Measurements from ENCODE around the gene TAX1BP1. TPM values are rescaled to one million over a fixed set of nuclear protein-coding genes. Genes with fewer than 3 reads are reported as not detected.

Gene TAX1BP1
- total and polyA plus RNA-seq, 4 donors: 35.7 to 57.1 (median 52.9) TPM

DNA sequence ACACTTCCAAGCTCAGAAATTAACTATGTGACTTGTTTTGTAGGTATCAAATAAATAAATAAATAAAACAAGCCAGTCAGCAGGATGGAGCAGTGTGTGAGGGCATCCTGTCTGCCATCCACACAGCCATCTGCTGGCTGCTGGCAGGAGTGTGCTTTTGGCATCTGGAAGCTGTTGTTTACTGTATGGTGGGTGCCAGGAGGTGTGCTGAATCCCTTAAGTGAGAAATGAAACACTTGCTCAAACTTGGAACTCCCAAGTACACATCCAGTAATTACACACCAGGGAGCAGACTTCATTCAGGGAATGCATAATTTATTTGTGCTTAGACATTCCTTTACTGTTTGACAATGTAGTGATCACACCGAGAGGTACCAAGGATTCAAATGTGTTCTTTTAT lies 16.9 kb upstream of the TAX1BP1 start:
- Histone ChIP-seq H3K9ac (ENCODE audit: low read depth in 1 of 2, low read length in 2 of 2) (no peak overlapping the region), H3K4me3 (ENCODE audit: low read depth in 1 of 3, low read length in 3 of 3) (no peak overlapping the region), H3K9me3 (ENCODE audit: control insufficient read depth in 4 of 4, low read length in 3 of 4) (no peaks in the 10 kb centered on the region), H3K27ac (ENCODE audit: low read depth in 1 of 2, low read length in 2 of 2) (no peak overlapping the region), H3K4me1 (ENCODE audit: control insufficient read depth in 4 of 4, insufficient read depth in 4 of 4, low read length in 3 of 4) (no peaks in the 10 kb centered on the region), H3K36me3 (ENCODE audit: control insufficient read depth in 4 of 4, insufficient read depth in 3 of 4, low read depth in 1 of 4, low read length in 3 of 4) (no peaks in the 10 kb centered on the region), H3K27me3 (ENCODE audit: control insufficient read depth in 4 of 4, insufficient read depth in 4 of 4, low read length in 3 of 4) (no peaks in the 10 kb centered on the region)
- no peak for DNase-seq (ENCODE audit: low spot score)
- TF ChIP-seq RAD21 (IDR thresholded peaks at IDR 0.05) (peak; percentile 52 to 74), FOXA1 (IDR thresholded peaks at IDR 0.05) (no peak)
- TF ChIP-seq, protein P1, sequence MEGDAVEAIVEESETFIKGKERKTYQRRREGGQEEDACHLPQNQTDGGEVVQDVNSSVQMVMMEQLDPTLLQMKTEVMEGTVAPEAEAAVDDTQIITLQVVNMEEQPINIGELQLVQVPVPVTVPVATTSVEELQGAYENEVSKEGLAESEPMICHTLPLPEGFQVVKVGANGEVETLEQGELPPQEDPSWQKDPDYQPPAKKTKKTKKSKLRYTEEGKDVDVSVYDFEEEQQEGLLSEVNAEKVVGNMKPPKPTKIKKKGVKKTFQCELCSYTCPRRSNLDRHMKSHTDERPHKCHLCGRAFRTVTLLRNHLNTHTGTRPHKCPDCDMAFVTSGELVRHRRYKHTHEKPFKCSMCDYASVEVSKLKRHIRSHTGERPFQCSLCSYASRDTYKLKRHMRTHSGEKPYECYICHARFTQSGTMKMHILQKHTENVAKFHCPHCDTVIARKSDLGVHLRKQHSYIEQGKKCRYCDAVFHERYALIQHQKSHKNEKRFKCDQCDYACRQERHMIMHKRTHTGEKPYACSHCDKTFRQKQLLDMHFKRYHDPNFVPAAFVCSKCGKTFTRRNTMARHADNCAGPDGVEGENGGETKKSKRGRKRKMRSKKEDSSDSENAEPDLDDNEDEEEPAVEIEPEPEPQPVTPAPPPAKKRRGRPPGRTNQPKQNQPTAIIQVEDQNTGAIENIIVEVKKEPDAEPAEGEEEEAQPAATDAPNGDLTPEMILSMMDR (IDR thresholded peaks at IDR 0.05; ENCODE audit: low read depth, low read length, missing input control): peak; percentile 25
- WGBS: 96% methylated on average over 1 of the region's 1 CpG

DNA sequence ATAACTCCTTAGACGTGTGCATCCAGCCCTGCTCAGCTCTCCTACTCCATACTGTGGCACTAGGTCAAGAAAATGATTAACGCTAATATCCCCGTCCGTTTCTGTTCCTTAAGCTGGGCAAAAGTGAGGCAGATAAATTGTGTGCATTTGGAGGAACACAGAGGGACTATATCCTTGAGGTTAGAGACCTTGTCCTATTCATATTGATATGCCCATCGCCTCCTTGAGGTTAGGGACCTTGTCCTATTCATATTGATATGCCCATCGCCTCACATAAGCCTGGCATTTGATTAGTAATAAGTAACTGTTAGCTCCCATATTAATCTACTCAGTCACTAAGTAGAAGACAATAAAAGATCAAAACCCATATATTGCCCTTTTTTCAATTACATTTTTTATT lies 12.9 kb upstream of the TAX1BP1 start:
- no peak overlapping the region for H3K4me3 ChIP-seq (ENCODE audit: low read depth in 1 of 3, low read length in 3 of 3)
- H3K27ac ChIP-seq (ENCODE audit: low read depth in 1 of 2, low read length in 2 of 2): no peak overlapping the region
- H3K9ac ChIP-seq (ENCODE audit: low read depth in 1 of 2, low read length in 2 of 2): no peak overlapping the region
- WGBS: 92% methylated on average over 6 of the region's 6 CpGs
- no peaks in the 10 kb centered on the region for H3K27me3 ChIP-seq (ENCODE audit: control insufficient read depth in 4 of 4, insufficient read depth in 4 of 4, low read length in 3 of 4)
- H3K9me3 ChIP-seq (ENCODE audit: control insufficient read depth in 4 of 4, low read length in 3 of 4): no peaks in the 10 kb centered on the region
- no peak for DNase-seq (ENCODE audit: low spot score)
- no peaks in the 10 kb centered on the region for H3K36me3 ChIP-seq (ENCODE audit: control insufficient read depth in 4 of 4, insufficient read depth in 3 of 4, low read depth in 1 of 4, low read length in 3 of 4)
- no peaks in the 10 kb centered on the region for H3K4me1 ChIP-seq (ENCODE audit: control insufficient read depth in 4 of 4, insufficient read depth in 4 of 4, low read length in 3 of 4)
- TF ChIP-seq, protein P2, sequence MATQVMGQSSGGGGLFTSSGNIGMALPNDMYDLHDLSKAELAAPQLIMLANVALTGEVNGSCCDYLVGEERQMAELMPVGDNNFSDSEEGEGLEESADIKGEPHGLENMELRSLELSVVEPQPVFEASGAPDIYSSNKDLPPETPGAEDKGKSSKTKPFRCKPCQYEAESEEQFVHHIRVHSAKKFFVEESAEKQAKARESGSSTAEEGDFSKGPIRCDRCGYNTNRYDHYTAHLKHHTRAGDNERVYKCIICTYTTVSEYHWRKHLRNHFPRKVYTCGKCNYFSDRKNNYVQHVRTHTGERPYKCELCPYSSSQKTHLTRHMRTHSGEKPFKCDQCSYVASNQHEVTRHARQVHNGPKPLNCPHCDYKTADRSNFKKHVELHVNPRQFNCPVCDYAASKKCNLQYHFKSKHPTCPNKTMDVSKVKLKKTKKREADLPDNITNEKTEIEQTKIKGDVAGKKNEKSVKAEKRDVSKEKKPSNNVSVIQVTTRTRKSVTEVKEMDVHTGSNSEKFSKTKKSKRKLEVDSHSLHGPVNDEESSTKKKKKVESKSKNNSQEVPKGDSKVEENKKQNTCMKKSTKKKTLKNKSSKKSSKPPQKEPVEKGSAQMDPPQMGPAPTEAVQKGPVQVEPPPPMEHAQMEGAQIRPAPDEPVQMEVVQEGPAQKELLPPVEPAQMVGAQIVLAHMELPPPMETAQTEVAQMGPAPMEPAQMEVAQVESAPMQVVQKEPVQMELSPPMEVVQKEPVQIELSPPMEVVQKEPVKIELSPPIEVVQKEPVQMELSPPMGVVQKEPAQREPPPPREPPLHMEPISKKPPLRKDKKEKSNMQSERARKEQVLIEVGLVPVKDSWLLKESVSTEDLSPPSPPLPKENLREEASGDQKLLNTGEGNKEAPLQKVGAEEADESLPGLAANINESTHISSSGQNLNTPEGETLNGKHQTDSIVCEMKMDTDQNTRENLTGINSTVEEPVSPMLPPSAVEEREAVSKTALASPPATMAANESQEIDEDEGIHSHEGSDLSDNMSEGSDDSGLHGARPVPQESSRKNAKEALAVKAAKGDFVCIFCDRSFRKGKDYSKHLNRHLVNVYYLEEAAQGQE (IDR thresholded peaks at IDR 0.05): no peak
- TF ChIP-seq, protein P3, sequence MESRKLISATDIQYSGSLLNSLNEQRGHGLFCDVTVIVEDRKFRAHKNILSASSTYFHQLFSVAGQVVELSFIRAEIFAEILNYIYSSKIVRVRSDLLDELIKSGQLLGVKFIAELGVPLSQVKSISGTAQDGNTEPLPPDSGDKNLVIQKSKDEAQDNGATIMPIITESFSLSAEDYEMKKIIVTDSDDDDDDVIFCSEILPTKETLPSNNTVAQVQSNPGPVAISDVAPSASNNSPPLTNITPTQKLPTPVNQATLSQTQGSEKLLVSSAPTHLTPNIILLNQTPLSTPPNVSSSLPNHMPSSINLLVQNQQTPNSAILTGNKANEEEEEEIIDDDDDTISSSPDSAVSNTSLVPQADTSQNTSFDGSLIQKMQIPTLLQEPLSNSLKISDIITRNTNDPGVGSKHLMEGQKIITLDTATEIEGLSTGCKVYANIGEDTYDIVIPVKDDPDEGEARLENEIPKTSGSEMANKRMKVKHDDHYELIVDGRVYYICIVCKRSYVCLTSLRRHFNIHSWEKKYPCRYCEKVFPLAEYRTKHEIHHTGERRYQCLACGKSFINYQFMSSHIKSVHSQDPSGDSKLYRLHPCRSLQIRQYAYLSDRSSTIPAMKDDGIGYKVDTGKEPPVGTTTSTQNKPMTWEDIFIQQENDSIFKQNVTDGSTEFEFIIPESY (IDR thresholded peaks at IDR 0.05): no peak
- TF ChIP-seq SP1 (IDR thresholded peaks at IDR 0.05): no peak
- no peak for TF ChIP-seq EGR1 (IDR thresholded peaks at IDR 0.05; ENCODE audit: low read depth in 2 of 2)
- TF ChIP-seq FOXA2 (IDR thresholded peaks at IDR 0.05): no peak
- TF ChIP-seq HNF4A (conservative IDR thresholded peaks at IDR 0.05): no peak
- TF ChIP-seq, protein P4, sequence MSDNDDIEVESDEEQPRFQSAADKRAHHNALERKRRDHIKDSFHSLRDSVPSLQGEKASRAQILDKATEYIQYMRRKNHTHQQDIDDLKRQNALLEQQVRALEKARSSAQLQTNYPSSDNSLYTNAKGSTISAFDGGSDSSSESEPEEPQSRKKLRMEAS (IDR thresholded peaks at IDR 0.05): no peak
- TF ChIP-seq NR2F2 (IDR thresholded peaks at IDR 0.05): no peak

All from liver (tissue), 9 donors.